Fibroblast of pulmonary artery (primary cell): Measurements from ENCODE around the gene PCDHA1.
"Not testable (repeated sequence)": the region's sequence is repeated elsewhere in the genome, so short reads cannot be mapped to it uniquely, and the experiment has no call there.

ENCODE experiments used
- DNase-seq: peaks from one replicate; pipeline ENCODE4 v3.0.0-alpha.2; 2010; ENCODE audit warnings: low read depth
- H3K4me3 ChIP-seq: replicated peaks from 2 replicates; pipeline ENCODE4 v1.5.1; 2011; ENCODE audit warnings: low read depth, mild to moderate bottlenecking, control low read depth, low read length, moderate library complexity
- CTCF ChIP-seq: IDR thresholded peaks from 2 replicates; pipeline ENCODE4 v1.5.1; 2011; ENCODE audit warnings: mild to moderate bottlenecking, control low read depth, low read length, inconsistent platforms; ENCODE audit errors: missing control alignments

PCDHA1 gene

GRCh38 chr5:140780512-140780911 lies 5.4 kb upstream of the PCDHA1 start:
- H3K4me3 ChIP-seq: no peak overlapping the region
- TF ChIP-seq CTCF: no peak
- DNase-seq: no peak

GRCh38 chr5:140787422-140787821 lies 1.5 kb downstream of the PCDHA1 start:
- not testable (repeated sequence) for DNase-seq, H3K4me3 ChIP-seq

GRCh38 chr5:140787849-140788504 lies 2.0 kb downstream of the PCDHA1 start:
- not testable (repeated sequence) for DNase-seq, H3K4me3 ChIP-seq

- DNase-seq: no peak
- no peak for TF ChIP-seq CTCF
- no peak overlapping the region for H3K4me3 ChIP-seq
Observed at GRCh38 chr5:140791089-140791488, 5.1 kb downstream of the PCDHA1 start.

- no peak within 1 kb of the TSS for H3K4me3 ChIP-seq
- no peak for DNase-seq
- no peak for TF ChIP-seq CTCF
Observed at GRCh38 chr5:140794595-140795258, 8.8 kb downstream of the PCDHA1 start, which contains the start of gene PCDHA2. PCDHA2 (plus strand) TSS chr5:140794852.

GRCh38 chr5:140795259-140795641 lies 9.3 kb downstream of the PCDHA1 start:
- TF ChIP-seq CTCF: peak; percentile 10
- peak; percentile 7 for DNase-seq
- no peak overlapping the region for H3K4me3 ChIP-seq

GRCh38 chr5:140796072-140796717 lies 10.3 kb downstream of the PCDHA1 start:
- H3K4me3 ChIP-seq, DNase-seq: not testable (repeated sequence)

- DNase-seq: no peak
- TF ChIP-seq CTCF: no peak
- no peak overlapping the region for H3K4me3 ChIP-seq
Observed at GRCh38 chr5:140796718-140797095, 10.8 kb downstream of the PCDHA1 start.
